ENCODE measurements around the gene CNTN1. TPM values are rescaled to one million over a fixed set of nuclear protein-coding genes. Genes with fewer than 3 reads are reported as not detected.

Gene CNTN1
- total RNA-seq, 1 experiment from 2014 or later, result 6.5 TPM

- Histone ChIP-seq H2AK5ac (ENCODE audit: insufficient read length, low read length) (no peak overlapping the region), H3T11ph (ENCODE audit: low read length) (no peak overlapping the region), H3K4me2 (ENCODE audit: insufficient read depth, insufficient read length, low read length) (no peak overlapping the region), H3K56ac (ENCODE audit: insufficient read length, low read depth, low read length) (no peak overlapping the region), H2BK15ac (ENCODE audit: low read depth, low read length) (no peak overlapping the region), H2AFZ (ENCODE audit: low read length) (no peak overlapping the region), H3K79me2 (ENCODE audit: insufficient read depth, low read length) (no peaks in the 10 kb centered on the region), H4K8ac (replicated peaks; ENCODE audit: insufficient read length, low read depth, low read length) (no peak overlapping the region), H4K20me1 (ENCODE audit: control insufficient read depth, insufficient read depth, insufficient read length) (no peaks in the 10 kb centered on the region), H3K23me2 (ENCODE audit: insufficient read length, low read depth, low read length, poor library complexity, severe bottlenecking) (no peaks in the 10 kb centered on the region), H3K23ac (ENCODE audit: insufficient read length, low read depth, low read length) (no peak overlapping the region), H3K27me3 (ENCODE audit: insufficient read depth, low read length) (no peaks in the 10 kb centered on the region), H2BK5ac (ENCODE audit: insufficient read length, low read length) (no peak overlapping the region), H4K5ac (ENCODE audit: insufficient read length, low read depth, low read length) (no peak overlapping the region), H2BK12ac (ENCODE audit: insufficient read length, low read depth, low read length) (no peak overlapping the region), H3K18ac (ENCODE audit: insufficient read length, low read depth, low read length) (no peak overlapping the region), H3K27ac (ENCODE audit: insufficient read length, low read depth, low read length) (no peak overlapping the region), H2BK120ac (ENCODE audit: low read depth, low read length, poor library complexity, severe bottlenecking) (no peak overlapping the region), H3K4me1 (ENCODE audit: insufficient read depth, low read length) (no peaks in the 10 kb centered on the region), H3K79me1 (ENCODE audit: insufficient read depth, low read depth, low read length, poor library complexity, severe bottlenecking) (no peaks in the 10 kb centered on the region), H3K14ac (ENCODE audit: insufficient read depth, low read length) (no peak overlapping the region), H3K4ac (ENCODE audit: low read depth, low read length) (no peak overlapping the region), H2BK20ac (ENCODE audit: low read depth, low read length, poor library complexity, severe bottlenecking) (no peak overlapping the region), H3K9ac (ENCODE audit: extremely low read depth, insufficient read length, low read length) (no peak overlapping the region), H4K91ac (ENCODE audit: insufficient read length, low read depth, low read length) (no peak overlapping the region), H3K9me3 (ENCODE audit: control insufficient read depth, low read depth, low read length) (no peaks in the 10 kb centered on the region)
- Mint-ChIP-seq H3K9me3 (peaks cover 0 to 2% of the 10 kb centered on the region in 2 experiments; a peak in 3 of 5 replicates), H3K4me1 (peaks cover 4% of the 10 kb centered on the region in 2 experiments; a peak in 1 of 4 replicates), H3K27me3 (ENCODE audit: low read depth) (no peaks in the 10 kb centered on the region), H3K36me3 (ENCODE audit: insufficient read depth in 1 of 3, low read depth in 3 of 3) (no peaks in the 10 kb centered on the region), H3K27ac (no peak overlapping the region), H3K4me3 (no peak overlapping the region)
- DNase-seq, result no peak
- TF ChIP-seq, protein P1, sequence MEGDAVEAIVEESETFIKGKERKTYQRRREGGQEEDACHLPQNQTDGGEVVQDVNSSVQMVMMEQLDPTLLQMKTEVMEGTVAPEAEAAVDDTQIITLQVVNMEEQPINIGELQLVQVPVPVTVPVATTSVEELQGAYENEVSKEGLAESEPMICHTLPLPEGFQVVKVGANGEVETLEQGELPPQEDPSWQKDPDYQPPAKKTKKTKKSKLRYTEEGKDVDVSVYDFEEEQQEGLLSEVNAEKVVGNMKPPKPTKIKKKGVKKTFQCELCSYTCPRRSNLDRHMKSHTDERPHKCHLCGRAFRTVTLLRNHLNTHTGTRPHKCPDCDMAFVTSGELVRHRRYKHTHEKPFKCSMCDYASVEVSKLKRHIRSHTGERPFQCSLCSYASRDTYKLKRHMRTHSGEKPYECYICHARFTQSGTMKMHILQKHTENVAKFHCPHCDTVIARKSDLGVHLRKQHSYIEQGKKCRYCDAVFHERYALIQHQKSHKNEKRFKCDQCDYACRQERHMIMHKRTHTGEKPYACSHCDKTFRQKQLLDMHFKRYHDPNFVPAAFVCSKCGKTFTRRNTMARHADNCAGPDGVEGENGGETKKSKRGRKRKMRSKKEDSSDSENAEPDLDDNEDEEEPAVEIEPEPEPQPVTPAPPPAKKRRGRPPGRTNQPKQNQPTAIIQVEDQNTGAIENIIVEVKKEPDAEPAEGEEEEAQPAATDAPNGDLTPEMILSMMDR (conservative IDR thresholded peaks at IDR 0.05), result no peak
- no CpG with 5 or more reads among the region's 2 CpGs for WGBS (ENCODE audit: extremely low coverage, insufficient read length, low lambda C conversion rate)
These were observed 296.6 kb downstream of the CNTN1 start for GRCh38 chr12:40988824-40989223.

Data from H9 (cell line).